ENCODE measurements around the gene SEMA4B. TPM values are rescaled to one million over a fixed set of nuclear protein-coding genes. Genes with fewer than 3 reads are reported as not detected.

SEMA4B gene
- total RNA-seq, 2 experiments from 2014 or later: 5.3 to 6.2 TPM

- ChIA-PET POLR2A (no interaction called here), CTCF (no interaction called here)
- Mint-ChIP-seq H3K27ac (no peak overlapping the region), H3K9me3 (no peaks in the 10 kb centered on the region), H3K4me1 (ENCODE audit: low read depth) (peaks cover 17% of the 10 kb centered on the region), H3K27me3 (no peaks in the 10 kb centered on the region), H3K36me3 (ENCODE audit: low read depth) (no peaks in the 10 kb centered on the region), H3K4me3 (no peak overlapping the region)
- DNase-seq (no peak), ATAC-seq (no peak)
- intact Hi-C loops (cut with micrococcal nuclease): no loop called here
- TF ChIP-seq, protein P1, sequence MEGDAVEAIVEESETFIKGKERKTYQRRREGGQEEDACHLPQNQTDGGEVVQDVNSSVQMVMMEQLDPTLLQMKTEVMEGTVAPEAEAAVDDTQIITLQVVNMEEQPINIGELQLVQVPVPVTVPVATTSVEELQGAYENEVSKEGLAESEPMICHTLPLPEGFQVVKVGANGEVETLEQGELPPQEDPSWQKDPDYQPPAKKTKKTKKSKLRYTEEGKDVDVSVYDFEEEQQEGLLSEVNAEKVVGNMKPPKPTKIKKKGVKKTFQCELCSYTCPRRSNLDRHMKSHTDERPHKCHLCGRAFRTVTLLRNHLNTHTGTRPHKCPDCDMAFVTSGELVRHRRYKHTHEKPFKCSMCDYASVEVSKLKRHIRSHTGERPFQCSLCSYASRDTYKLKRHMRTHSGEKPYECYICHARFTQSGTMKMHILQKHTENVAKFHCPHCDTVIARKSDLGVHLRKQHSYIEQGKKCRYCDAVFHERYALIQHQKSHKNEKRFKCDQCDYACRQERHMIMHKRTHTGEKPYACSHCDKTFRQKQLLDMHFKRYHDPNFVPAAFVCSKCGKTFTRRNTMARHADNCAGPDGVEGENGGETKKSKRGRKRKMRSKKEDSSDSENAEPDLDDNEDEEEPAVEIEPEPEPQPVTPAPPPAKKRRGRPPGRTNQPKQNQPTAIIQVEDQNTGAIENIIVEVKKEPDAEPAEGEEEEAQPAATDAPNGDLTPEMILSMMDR (IDR thresholded peaks at IDR 0.05): no peak
These were observed 12.1 kb downstream of the SEMA4B start for GRCh38 chr15:90213122-90213817.

- no peaks in the 10 kb centered on the region for H3K9me3 Mint-ChIP-seq
- H3K4me3 Mint-ChIP-seq: no peak overlapping the region
- intact Hi-C loops (cut with micrococcal nuclease): no loop called here
- TF ChIP-seq, protein P1 (IDR thresholded peaks at IDR 0.05): no peak
- no peaks in the 10 kb centered on the region for H3K27me3 Mint-ChIP-seq
- H3K27ac Mint-ChIP-seq: no peak overlapping the region
- H3K36me3 Mint-ChIP-seq (ENCODE audit: low read depth): no peaks in the 10 kb centered on the region
- POLR2A ChIA-PET: no interaction called here
- DNase-seq (no peak), ATAC-seq (no peak)
- H3K4me1 Mint-ChIP-seq (ENCODE audit: low read depth): peaks cover 17% of the 10 kb centered on the region
- CTCF ChIA-PET: no interaction called here
These were observed 12.7 kb downstream of the SEMA4B start for GRCh38 chr15:90213818-90214204.

GRCh38 chr15:90214553-90215196, 13.5 kb downstream of the SEMA4B start:
- CTCF ChIA-PET: interaction anchor here (1.0 to 2.3 kb wide), 4 partner anchors 14 to 105 kb away, joined by 3 to 15 read pairs (median 3); no protein-coding TSS in a partner anchor

GRCh38 chr15:90217671-90218394, 16.7 kb downstream of the SEMA4B start:
- Mint-ChIP-seq H3K4me3 (no peak overlapping the region), H3K4me1 (ENCODE audit: low read depth) (peaks cover 11% of the 10 kb centered on the region), H3K27me3 (no peaks in the 10 kb centered on the region), H3K27ac (no peak overlapping the region), H3K36me3 (ENCODE audit: low read depth) (no peaks in the 10 kb centered on the region), H3K9me3 (no peaks in the 10 kb centered on the region)
- TF ChIP-seq, protein P1 (IDR thresholded peaks at IDR 0.05): no peak
- ATAC-seq (no peak), DNase-seq (no peak)
- intact Hi-C loops (cut with micrococcal nuclease): no loop called here
- POLR2A ChIA-PET: interaction anchor here (1.2 to 1.4 kb wide), 2 partner anchors 17 to 48 kb away, joined by 3 read pairs; partner anchors contain the start of genes NGRN and SEMA4B
- CTCF ChIA-PET: interaction anchor here (0.7 to 2.5 kb wide), 6 partner anchors 15 to 78 kb away, joined by 3 to 13 read pairs (median 5); partner anchors contain the start of gene CIB1

More at GRCh38 chr15:90214553-90215196, 13.5 kb downstream of the SEMA4B start:
- DNase-seq (no peak), ATAC-seq (no peak)
- TF ChIP-seq, protein P1 (IDR thresholded peaks at IDR 0.05): no peak
- H3K4me3 Mint-ChIP-seq: no peak overlapping the region
- no peaks in the 10 kb centered on the region for H3K36me3 Mint-ChIP-seq (ENCODE audit: low read depth)
- POLR2A ChIA-PET: no interaction called here
- no peak overlapping the region for H3K27ac Mint-ChIP-seq
- no peaks in the 10 kb centered on the region for H3K9me3 Mint-ChIP-seq
- intact Hi-C loops (cut with micrococcal nuclease): no loop called here
- H3K27me3 Mint-ChIP-seq: no peaks in the 10 kb centered on the region
- peaks cover 17% of the 10 kb centered on the region for H3K4me1 Mint-ChIP-seq (ENCODE audit: low read depth)

All from activated CD8-positive, alpha-beta T cell treated with anti-CD3 and anti-CD28 coated beads for 36 hours (primary cell).